ENCODE results near the gene CCDC47. TPM values are rescaled to one million over a fixed set of nuclear protein-coding genes. Genes with fewer than 3 reads are reported as not detected.

Gene CCDC47
- total and polyA plus RNA-seq, 12 donors = 24.2 to 216 (median 93.1) TPM

DNA sequence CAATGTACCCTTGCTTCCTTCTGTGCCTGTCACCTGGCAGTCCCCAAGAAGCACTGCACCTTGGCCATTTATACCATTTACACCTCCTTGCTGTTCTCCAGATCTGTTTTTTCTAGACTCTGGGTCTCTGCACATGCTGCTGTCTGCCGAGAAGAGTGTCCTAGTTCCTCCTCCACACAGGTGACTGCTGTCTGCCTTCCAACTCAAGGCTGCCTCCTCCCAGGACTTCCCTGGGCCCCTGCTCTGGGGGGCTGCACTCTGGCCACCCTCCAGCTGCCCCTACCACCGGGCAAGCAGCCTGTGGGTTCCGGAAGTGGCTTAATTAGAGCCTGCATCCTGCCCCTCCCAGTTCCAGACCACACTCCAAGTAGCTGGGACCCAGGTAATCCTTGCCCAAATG lies 67.7 kb downstream of the CCDC47 start:
- Histone ChIP-seq H3K4me1 (replicated peaks in 1 of 2) (peaks cover 10% of the 10 kb centered on the region in 2 donors), H3K27me3 (no peaks in the 10 kb centered on the region), H3K9me3 (replicated peaks in 1 of 3) (no peaks in the 10 kb centered on the region), H3K4me3 (no peak overlapping the region), H3K36me3 (replicated peaks in 1 of 2) (peaks cover 0 to 53% of the 10 kb centered on the region in 2 donors), H3K27ac (no peak overlapping the region)
- intact Hi-C loops (cut with DNase I) = no loop called here
- no peak for TF ChIP-seq POLR2A (IDR thresholded peaks at IDR 0.05)
- TF ChIP-seq, protein P1, sequence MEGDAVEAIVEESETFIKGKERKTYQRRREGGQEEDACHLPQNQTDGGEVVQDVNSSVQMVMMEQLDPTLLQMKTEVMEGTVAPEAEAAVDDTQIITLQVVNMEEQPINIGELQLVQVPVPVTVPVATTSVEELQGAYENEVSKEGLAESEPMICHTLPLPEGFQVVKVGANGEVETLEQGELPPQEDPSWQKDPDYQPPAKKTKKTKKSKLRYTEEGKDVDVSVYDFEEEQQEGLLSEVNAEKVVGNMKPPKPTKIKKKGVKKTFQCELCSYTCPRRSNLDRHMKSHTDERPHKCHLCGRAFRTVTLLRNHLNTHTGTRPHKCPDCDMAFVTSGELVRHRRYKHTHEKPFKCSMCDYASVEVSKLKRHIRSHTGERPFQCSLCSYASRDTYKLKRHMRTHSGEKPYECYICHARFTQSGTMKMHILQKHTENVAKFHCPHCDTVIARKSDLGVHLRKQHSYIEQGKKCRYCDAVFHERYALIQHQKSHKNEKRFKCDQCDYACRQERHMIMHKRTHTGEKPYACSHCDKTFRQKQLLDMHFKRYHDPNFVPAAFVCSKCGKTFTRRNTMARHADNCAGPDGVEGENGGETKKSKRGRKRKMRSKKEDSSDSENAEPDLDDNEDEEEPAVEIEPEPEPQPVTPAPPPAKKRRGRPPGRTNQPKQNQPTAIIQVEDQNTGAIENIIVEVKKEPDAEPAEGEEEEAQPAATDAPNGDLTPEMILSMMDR (IDR thresholded peaks at IDR 0.05) = no peak
- 52 to 77% (median 61%) methylated on average over 1 to 3 of the region's 3 CpGs for WGBS, 4 donors
- peak in 1 of 7 donors; percentile 33 for DNase-seq

DNA sequence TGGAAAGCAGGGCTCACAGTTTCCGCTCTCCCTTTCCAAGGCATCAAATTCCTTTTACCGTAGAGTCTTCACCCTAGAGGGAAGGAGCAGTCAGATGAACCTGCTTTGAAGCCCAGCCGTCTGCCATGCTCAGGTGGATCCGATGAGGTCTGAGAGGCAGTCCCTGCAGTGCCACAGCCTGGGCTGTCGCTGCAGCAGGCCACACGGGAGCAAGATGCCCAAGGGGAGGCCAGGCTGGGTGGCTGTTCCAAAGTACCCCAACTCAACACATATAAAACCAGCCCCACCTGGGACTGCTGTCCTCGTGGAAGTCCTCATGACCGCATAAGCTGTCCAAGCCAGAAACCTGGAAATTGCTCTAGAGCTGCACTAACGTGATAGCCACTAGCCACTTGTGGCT lies 68.6 kb downstream of the CCDC47 start:
- Histone ChIP-seq H3K36me3 (replicated peaks in 1 of 2) (peaks cover 0 to 45% of the 10 kb centered on the region in 2 donors), H3K9me3 (replicated peaks in 1 of 3) (no peaks in the 10 kb centered on the region), H3K4me1 (replicated peaks in 1 of 2) (peaks cover 10 to 15% of the 10 kb centered on the region in 2 donors), H3K4me3 (no peak overlapping the region), H3K27ac (no peak overlapping the region), H3K27me3 (no peaks in the 10 kb centered on the region)
- intact Hi-C loops (cut with DNase I) = no loop called here
- 90 to 95% (median 94%) methylated on average over 5 to 9 of the region's 9 CpGs for WGBS, 4 donors
- TF ChIP-seq, protein P1 (IDR thresholded peaks at IDR 0.05) = no peak
- no peak for TF ChIP-seq POLR2A (IDR thresholded peaks at IDR 0.05)
- peak in 1 of 7 donors; percentile 44 for DNase-seq

DNA sequence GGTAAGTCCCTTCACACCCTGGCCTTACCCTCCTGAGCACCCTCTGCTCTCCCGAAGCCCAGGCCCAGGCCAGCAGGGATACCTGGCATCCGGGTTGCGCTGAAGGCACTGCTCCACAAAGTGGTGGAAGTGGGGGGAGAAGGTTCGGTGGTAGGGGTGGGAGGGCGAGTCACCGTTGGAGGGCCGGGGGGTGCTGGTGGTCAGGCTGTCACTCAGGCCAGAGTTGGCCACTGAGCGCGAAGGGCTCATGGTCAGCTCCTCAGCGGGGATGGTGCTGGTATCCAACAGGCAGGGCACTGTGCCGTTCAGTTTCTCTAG lies 69.2 kb downstream of the CCDC47 start:
- H3K27ac ChIP-seq = no peak overlapping the region
- 87 to 96% (median 95%) methylated on average over 4 to 11 of the region's 11 CpGs for WGBS, 4 donors
- no peaks in the 10 kb centered on the region for H3K9me3 ChIP-seq (replicated peaks in 1 of 3)
- intact Hi-C loops (cut with DNase I) = no loop called here
- no peaks in the 10 kb centered on the region for H3K27me3 ChIP-seq
- DNase-seq = peak in 1 of 7 donors; percentile 34
- peaks cover 0 to 40% of the 10 kb centered on the region in 2 donors for H3K36me3 ChIP-seq (replicated peaks in 1 of 2)
- no peak overlapping the region for H3K4me3 ChIP-seq
- TF ChIP-seq, protein P1 (IDR thresholded peaks at IDR 0.05) = no peak
- H3K4me1 ChIP-seq (replicated peaks in 1 of 2) = peaks cover 10 to 15% of the 10 kb centered on the region in 2 donors

DNA sequence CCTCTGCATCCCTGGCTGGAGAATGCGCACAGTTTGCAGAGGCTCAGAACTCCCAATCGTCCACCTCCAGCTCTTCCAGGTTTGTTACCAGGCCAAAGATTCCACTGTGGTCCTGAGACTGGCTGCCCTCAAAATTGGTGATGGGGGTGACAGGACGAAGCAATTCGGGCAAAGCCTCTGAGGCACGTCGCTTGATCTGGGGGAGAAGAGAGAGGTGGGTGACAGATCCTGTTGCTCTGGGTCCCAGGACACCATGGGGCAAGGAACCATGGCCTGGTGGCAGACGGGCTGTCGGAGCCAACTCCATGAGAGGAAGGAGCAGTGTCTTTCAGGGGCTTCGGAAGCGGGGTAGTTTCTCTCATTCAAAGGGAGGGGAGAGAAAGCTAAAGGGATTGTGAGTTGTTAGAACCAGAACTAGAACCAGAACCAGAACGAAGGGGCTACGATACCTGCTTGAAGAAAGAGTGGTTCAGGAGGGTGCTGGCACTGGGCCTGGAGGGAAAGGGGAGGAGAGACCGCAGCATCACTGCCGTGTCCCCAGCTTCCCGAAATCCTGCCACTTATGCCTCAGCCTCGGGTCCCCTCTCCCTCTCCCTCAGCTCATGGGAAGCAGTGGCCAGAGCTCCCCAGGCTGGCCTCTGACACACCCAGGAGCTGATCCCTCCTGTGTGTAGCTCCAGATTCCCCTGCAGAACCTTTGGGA lies 69.7 kb downstream of the CCDC47 start:
- H3K36me3 ChIP-seq (replicated peaks in 1 of 2) = peaks cover 0 to 35% of the 10 kb centered on the region in 2 donors
- 91 to 96% (median 94%) methylated on average over 16 of the region's 16 CpGs for WGBS, 4 donors

DNA sequence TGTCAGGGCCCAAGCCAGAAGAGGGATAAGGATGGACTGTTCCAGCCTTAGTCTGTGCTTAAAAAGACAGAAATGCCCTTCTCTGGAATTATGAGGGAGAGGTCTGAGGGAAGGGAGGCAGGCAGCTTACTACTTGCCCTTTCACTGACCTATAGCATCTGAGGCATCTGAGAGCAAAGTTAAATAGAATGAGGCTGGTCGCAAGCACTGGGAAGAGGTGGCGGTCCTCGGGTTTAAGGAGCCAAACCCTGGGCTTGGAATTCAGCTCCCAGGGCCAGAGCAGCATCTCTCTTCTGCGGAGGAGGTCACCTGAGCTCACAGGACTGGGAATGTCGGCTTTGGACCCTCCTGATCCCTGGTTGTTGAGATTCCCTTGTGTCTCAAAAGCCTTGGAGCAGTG lies 70.4 kb downstream of the CCDC47 start:
- no peak overlapping the region for H3K27ac ChIP-seq
- no peak for TF ChIP-seq POLR2A (IDR thresholded peaks at IDR 0.05)
- TF ChIP-seq, protein P1 (IDR thresholded peaks at IDR 0.05) = no peak
- intact Hi-C loops (cut with DNase I) = no loop called here
- no peak overlapping the region for H3K4me3 ChIP-seq
- H3K9me3 ChIP-seq (replicated peaks in 1 of 3) = no peaks in the 10 kb centered on the region
- H3K27me3 ChIP-seq = no peaks in the 10 kb centered on the region
- 84 to 100% (median 90%) methylated on average over 3 to 5 of the region's 5 CpGs for WGBS, 4 donors
- peaks cover 10 to 15% of the 10 kb centered on the region in 2 donors for H3K4me1 ChIP-seq (replicated peaks in 1 of 2)
- peaks cover 0 to 29% of the 10 kb centered on the region in 2 donors for H3K36me3 ChIP-seq (replicated peaks in 1 of 2)
- peak in 1 of 7 donors; percentile 36 for DNase-seq

More for the DNA sequence above, 69.7 kb downstream of the CCDC47 start:
- H3K4me1 ChIP-seq (replicated peaks in 1 of 2) = peaks cover 10 to 15% of the 10 kb centered on the region in 2 donors
- DNase-seq = peak in 1 of 7 donors; percentile 43
- H3K9me3 ChIP-seq (replicated peaks in 1 of 3) = no peaks in the 10 kb centered on the region
- no peak for TF ChIP-seq POLR2A (IDR thresholded peaks at IDR 0.05)
- no peaks in the 10 kb centered on the region for H3K27me3 ChIP-seq
- no peak overlapping the region for H3K27ac ChIP-seq
- no peak overlapping the region for H3K4me3 ChIP-seq
- intact Hi-C loops (cut with DNase I) = no loop called here

Data from adrenal gland (tissue), 12 donors.